Activated gamma-delta T cell (primary cell): ENCODE data around the gene SHROOM3.

Source experiments
- DNase-seq: peaks from one replicate; lab custom pipeline; 2025; lab: John Stamatoyannopoulos, UW

Gene SHROOM3

DNA sequence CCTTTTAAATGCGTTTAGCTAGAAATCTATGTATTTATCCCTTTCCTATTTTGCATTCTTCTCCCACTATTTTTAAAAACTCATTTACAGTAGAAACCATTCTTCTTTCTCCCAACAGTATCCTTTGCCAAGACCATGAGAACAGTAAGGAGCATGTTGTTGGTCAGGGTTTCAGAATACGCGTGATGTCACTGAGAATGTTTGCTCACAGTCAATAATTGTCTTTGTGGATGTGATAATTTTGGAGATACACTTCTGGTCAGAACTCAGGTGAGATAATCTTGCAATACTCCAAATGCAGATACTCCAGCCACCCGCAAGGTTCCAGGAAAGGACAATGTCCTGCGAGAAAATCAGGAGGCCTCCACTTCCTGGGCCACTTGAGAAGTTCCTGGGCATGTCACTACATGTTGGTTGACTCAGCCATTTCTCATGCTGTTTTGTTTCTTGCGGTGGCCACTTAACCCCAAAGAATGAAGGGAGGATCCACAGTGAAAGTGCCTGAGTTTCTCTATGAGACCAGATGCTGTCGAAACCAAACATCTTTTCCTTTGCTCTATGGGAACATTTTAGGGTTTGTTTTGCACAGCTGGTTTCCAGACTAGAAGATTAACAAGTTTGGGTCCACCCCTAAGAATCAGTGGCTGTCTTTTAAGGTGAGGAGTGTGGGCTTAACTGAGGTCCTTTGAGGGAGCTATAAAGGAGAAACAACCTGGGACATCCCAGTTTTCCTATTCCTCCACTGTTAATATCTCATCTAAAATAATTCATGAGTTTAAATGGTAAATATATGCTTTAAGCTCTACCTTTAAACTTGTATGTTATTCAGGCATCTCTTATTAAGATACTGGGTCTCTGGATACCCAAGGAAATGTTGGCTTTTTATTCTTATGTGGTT, 346.9 kb downstream of the SHROOM3 start:
- no peak for DNase-seq

DNA sequence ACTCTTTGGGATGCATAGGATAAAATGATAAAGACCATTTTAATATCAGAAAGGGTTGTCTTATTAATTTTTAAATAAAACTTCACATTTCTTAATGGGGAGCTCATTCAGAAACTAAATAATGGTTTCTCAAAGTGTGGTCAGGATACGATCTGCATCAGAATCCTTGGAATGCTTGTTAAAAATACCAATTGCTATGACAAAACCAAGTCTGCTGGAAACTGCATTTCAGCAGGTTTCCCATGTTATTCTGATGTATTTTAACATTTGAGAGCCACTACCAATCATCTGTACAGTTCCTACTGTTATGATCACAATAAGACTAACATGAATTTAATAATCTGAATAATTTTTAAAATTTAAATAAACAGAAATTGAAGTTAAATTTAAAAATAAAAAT, 347.8 kb downstream of the SHROOM3 start:
- DNase-seq = no peak

DNA sequence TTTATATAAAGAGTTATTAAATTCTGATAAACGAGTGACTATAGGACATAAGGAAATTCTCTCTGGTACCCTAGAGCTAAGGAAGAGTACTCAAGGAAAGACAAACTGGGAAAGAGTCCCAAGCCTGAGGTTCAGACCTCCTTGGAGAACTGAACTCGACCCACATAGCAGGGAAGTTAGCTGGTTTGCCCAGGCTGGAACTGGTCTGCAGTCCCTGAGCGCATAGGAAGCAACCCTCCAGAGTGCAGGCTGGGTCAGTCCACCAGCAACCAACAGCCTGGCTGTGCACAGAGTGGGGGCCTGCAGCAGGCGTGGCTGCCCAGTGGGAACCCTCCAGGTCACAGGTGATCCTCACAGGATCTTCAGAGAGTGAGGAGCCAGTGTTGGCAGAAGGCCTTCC, 348.8 kb downstream of the SHROOM3 start:
- DNase-seq = no peak

DNA sequence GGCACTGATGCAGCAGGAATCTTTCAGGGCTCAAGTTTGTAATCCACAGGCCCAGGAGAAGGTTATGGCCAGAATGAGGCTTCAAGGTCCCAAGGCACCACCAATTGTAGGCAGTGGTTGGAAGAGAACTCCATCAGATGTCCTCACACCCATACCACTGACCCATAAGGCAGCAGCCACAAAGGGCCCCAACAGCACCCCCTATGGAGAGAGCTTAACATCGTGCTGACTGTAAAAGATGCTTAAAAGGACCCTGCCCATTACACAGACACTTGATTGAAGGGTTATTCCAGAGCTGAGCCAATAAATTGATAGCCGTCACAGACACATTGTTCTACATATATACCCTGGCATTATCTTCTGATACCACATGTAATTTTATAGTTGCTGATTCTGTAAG, 349.2 kb downstream of the SHROOM3 start:
- DNase-seq = no peak

DNA sequence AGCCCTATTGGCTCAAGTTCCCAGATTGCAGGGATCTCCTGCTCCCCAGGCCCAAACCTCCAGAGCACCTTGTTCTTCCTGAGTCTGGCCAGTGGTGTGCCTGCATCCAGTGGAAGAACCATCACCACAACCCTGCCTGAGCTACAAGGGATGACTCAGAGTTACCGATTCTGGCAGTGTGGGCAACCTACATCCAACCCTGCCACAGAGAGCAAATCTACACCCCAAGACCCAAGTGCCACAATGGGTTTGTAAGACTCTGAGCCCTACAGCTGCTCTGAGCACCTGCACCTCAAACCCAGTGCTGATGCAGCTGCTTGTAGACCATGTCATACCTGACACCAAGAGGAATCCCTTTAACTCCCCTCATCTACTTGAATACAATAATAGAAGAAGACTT, 352.9 kb downstream of the SHROOM3 start:
- no peak for DNase-seq

DNA sequence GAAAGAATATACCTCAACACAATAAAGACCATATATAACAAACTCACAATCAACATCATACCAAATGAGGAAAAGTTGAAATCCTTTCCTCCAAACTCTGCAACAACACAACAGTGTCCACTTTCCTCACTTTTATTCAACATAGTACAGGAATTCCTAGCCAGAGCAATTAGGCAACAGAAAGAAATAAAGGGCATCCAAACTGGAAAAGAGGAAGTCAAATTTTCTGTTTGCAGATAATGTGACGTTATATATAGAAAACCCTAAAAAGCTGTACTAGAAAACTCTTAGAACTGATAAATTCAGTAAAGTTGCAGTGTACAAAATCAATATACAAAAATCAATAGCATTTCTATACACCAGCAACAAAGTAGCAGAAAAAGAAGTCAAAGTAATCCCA, 355.3 kb downstream of the SHROOM3 start:
- no peak for DNase-seq

DNA sequence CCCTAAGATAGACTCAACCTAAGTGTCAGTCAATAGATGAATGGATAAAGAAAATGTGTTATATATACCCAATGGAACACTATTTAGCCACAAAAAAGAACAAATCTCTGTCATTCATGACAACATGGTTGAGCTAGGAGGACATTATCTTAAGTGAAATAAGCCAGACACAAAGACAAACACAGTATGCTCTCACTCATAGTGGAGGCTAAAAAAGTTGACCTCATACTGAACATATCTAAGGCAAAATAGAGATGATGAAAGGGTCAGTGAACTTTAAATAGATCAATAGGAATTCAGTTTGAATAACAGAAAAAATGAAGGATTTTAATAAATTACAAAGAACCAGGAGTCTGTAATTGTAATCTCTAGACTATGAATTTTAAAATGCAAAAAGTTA, 356.4 kb downstream of the SHROOM3 start:
- DNase-seq = no peak

DNA sequence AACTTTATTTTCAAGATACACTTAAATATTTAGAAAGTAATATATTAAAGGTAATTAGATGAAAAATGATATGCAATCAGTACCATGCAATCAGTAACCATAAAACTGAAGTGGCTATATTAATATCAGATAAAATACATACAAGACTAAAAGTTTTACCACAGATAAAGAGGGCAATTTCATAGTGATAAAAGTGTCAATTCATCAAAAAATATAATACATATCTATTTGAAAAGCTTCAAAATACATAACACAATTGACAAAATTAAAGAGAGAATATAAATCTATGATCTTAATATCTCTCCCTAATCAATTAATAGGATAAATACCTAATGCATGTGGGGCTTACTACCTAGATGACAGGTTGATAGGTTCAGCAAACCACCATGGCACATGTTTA, 357.4 kb downstream of the SHROOM3 start:
- no peak for DNase-seq

DNA sequence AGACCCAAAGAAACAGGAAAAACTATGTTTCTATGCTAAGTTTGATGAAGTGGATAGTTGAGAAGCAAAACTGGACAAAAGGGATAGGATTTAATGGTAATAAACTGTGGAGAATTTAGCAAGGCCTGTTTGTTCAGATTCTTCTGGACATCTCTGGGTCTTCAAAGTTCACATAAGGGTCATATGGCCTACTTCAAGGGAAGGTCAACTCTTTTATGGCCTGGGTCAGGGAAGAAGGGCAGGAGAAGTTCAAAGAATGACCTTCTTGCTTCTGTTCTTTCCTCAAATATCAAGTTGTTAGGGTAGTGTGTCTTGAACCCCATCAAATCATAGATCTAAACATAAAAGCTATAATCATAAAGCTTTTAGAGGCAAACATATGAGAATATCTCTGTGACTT, 360.2 kb downstream of the SHROOM3 start:
- DNase-seq = no peak

DNA sequence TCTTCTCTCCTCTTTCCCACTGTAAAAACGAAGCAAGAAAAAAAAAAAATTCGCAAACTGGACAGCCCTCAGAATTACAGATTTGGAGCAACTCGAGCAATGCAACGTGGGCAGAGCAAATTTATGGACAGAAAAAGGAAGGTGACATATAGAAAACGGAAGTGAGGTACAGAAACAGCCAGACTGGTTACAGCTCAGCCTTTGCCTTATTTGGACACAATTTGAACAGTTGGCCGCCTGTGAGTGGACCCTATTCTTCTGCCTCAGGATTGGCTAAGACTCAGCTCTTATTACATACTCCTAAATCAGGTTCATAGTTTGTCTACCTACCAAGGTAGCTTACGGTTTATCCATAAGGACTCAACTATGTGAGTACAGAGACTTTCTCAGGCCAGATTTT, 364.1 kb downstream of the SHROOM3 start:
- no peak for DNase-seq

DNA sequence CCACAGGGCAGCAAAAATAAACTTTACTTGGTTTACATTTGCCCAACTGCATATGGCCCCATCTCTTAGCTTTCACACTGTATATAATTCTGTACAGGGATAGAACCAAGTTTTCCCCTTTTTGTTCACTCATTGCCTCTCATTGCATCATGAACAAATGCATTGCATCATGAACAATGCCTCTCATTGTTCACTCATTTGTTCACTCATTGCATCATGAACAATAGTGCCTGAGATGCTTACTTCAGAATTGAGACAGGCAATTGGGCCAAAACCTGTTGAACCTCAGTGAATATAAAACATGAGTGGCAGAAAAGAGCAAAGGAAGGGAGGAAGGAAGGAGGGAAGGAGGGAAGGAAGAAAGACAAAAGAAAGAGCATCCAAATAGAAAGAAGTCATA, 364.7 kb downstream of the SHROOM3 start:
- DNase-seq = no peak

DNA sequence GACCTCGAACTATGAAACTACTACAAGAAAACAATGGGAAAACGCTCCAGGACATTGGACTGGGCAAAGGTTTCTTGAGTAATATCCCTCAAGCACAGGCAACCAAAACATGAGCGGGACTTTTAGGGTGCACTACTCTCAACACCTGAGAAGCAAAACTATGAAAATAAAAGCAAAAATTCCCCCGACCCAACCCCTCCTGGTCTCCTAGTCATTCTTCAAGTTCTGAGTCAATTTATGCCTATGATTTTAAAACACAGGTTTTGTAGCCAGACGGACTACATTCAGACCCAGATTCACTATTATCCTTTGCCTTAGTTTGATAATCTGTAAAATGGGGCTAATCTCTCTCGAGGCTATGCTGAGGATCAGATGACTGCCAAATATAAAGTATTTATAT, 365.9 kb downstream of the SHROOM3 start:
- no peak for DNase-seq

DNA sequence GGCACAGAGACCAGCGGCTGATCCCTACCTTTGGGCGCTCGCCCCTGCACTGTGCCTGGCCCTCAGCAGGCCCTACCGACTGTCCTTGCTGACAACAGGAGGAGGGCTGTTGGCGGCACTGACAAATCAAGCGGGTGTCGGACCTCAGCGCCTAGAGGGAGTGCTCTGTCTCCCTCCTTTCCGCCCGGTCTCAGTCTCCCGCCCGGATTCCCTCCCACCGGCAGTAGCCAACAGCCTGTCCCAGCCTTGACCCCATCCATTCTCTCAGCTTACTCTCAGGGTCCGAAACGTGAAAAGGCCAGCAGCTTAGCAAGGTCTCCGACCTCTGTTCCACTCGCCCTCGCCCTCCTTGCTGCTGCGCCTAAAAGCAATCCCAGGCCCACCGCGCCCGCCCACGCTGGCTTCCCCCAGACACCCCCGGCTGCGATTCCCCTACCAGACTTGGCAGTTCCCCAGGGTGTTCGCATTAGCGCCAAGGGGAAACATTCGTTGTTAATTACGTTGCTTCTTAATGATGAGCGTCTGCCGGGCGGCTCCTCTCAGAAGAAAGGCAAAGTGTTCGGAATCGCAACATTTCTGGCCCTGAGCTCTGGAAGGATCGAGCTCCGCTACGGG, 366.7 kb downstream of the SHROOM3 start:
- peak; percentile 4 for DNase-seq

DNA sequence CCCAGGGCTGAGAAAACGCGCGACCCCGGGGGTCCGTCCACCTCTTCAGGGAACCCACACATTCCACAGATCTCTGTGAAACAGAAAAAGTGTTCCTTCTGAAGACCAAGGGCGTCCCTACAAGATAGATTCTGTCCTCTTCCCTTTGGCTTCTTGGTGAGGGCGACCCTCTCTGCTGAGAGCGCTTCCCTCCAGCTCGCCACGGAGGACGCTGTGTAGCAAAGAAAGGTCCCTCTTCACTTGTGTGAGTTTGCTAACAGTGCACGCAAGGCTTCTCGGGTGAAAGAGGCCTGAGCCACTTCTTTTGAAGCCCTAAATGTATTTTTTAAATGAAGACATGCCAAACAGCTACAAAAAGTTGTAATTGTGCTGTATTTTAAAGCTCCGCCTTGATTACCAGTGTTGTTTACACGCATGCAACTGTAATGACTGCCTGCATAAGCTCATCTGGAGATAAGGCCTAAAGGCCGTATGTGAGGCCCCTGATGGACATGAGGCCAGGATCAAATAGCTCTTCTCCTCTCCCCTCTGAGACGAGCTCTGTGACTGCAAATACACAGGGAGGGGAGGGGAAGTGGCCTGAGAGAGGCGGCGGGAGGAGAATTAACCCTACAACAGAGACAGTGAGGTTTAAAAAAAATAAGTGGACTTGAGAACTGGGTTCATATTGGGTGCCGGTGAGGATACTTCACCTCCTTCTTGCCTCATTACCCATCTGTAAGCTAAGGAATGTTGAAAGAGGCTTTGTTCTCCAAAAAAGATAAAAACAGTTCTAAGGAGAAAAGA, 367.4 kb downstream of the SHROOM3 start:
- DNase-seq = no peak

DNA sequence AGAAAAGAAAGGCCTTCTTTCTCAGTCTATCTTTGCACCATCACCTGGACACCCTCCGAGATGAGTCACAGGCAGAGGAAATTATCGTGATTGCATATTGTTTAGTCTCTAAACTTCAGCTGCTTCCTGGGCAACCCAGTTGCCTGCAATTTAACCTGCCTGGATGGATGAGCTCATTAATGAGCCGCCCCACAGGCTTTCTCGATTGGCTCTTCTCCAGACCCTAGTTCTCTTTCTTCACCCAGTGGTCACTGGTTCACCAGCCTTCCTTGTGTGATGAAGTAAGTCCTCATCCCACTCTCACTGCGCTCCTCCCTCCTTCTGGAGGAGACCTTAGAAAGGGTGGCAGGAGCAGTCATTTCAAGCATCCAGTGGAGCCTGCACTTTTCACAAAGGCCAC, 368.5 kb downstream of the SHROOM3 start:
- no peak for DNase-seq

DNA sequence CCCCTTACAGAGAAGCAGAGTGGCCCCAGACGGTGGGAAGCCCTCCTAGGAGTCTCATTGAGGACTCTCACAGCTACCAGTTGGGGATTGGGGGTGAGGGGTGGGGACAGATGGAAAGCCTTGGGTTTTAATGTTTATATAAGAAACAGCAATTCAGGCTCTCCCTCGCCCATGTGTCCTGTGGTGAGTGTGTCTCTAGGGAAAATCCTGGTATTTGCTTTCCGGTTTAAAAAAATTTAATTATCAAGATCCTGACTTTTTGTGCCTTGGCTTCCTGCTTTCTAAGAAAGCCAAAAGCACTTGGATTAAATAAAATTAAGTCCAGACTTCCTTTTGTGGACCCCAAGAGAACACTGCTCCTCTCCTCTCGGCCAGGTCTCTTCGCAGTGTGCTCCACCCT, 369.1 kb downstream of the SHROOM3 start:
- no peak for DNase-seq

DNA sequence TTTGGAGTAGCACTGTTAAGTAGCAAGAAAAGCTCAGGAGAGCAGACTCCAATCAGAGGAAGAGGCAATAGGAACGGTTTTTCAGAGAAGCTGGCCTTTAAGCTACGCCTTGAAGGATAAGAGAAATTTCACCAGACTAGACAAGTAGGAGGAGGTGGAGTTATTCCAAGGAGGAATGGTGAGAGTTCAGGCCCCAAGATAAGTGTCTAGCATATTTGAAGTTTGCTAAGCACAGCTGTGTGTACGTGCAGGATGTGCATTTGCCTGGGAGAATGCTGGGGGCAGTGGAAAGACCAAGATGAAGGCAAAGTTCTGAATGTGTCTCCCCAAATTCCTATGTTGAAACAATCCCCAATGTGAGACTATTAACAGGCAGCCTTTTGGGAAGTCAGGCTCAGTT, 371.3 kb downstream of the SHROOM3 start:
- no peak for DNase-seq

DNA sequence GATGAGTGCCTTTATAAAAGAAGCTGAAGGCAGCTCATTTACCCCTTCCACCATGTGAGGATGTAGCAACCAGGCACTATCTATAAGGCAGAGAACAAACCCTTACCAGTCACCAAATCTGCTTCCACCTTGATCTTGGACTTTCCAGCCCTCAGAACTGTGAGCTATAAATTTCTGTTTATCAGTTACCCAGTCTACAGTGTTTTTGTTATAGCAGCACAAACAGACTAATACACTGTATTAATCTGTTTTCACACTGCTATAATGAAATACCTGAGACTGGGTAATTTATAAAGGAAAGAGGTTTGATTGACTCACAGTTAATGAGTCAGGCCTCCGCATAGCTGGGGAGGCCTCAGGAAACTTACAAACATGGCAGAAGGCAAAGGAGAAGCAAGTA, 371.7 kb downstream of the SHROOM3 start:
- no peak for DNase-seq

DNA sequence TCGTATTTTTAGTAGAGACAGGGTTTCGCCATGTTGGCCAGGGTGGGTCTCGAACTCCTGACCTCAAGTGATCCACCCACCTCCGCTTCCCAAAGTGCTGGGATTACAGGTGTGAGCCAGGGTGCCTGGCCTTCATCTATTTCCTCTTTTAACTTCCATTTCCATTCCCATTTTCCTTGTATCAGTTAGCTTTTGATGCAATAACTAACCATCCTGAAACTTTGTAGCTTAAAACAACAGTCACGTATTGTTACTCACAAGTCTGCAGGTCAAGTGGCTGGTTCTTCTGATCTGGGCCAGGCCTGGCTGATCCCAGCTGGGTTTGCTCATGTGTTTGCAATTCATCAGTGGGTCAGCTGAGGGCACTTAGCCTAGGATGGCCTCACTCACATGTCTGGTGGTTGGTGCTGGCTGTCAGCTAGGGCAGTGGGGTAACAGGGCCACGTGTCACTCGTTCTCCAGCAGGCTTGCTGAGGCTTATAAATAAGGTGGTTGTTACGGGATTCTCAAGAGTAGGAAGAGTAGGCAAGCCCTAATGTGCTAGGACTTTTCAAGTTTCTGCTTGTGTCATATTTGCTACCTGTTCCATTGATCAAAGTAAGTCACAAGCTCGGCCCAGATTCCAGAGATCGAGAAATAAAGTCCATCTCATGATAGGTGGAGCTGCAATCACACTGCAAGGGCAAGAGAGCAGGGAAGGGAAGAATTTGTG, 374.7 kb downstream of the SHROOM3 start:
- no peak for DNase-seq

DNA sequence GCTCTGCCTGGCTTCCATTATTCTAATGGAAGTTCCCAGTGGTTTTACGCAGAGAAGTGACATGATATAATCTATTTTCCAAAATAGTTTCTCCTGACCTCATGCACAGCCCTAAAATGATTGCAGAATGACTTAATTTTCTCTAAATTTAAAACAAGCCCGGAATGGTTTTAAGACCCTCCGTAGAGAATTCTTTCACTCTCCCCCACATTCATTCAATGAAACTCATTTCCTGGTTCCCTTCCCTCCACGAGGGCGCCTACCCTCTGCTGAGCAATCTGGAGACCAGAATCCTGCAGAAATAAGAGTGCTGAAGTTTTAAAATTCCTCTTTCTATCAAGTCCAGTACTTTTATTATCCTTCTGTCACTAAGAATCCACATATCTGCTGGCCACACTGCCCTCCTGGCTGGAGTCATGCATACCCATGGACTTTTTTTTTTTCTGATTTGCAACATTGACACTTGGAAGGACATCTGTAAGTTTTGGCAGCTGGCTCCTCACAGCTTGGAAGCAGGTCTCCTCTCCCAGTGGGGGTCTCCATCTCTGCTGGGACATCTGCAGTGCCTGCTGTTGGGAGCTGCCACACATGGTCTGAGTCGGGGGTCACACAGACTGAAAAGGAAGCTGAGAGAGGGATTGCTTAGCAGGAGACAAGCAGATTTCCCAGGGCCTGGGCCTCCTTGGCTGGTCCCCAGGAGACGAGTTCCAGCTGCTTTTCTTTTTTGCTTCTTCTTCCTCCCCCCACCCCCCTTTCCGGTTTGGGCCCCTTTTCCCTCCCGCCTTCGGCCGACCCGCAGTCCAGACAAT, 376.8 kb downstream of the SHROOM3 start:
- DNase-seq = no peak

DNA sequence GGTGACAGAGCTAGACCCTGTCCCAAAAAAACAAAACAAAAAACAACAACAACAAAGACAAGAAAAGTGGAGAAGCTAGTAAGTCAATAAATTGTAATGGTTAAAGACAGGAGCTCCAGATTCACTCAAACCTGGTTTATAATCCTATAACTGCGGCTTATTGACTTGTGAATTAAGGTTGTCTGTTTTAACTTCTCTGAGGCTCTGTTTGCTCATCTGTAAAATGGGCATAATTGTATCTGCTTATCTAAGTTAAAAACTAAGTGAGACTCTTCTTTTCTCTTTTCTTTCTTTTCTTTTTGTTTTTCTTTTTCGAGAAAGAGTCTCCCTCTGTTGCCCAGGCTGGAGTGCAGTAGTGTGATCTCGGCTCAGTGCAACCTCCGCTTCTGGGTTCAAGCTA, 378.0 kb downstream of the SHROOM3 start:
- no peak for DNase-seq
